Measurements from ENCODE around the gene ARSB.
"Not testable (repeated sequence)": the region's sequence is repeated elsewhere in the genome, so short reads cannot be mapped to it uniquely, and the experiment has no call there.

ARSB gene

GRCh38 chr5:78893940-78894677 lies 91.0 kb downstream of the ARSB start:
- in situ Hi-C loops (cut with MboI; ENCODE audit: low sequenced_read_pairs): no loop called here

GRCh38 chr5:78890667-78891379 lies 94.3 kb downstream of the ARSB start:
- no peaks in the 10 kb centered on the region for H3K36me3 ChIP-seq (replicated peaks)
- H3K4me3 ChIP-seq: no peak overlapping the region
- no peaks in the 10 kb centered on the region for H3K4me1 ChIP-seq
- H3K9me3 ChIP-seq: no peaks in the 10 kb centered on the region
- no peak for DNase-seq (ENCODE audit: low spot score in 2 of 2)
- no peaks in the 10 kb centered on the region for H3K27me3 ChIP-seq (ENCODE audit: low read depth)
- in situ Hi-C loops (cut with MboI; ENCODE audit: low sequenced_read_pairs): no loop called here

More at GRCh38 chr5:78893940-78894677, 91.0 kb downstream of the ARSB start:
- H3K9me3 ChIP-seq: no peaks in the 10 kb centered on the region
- H3K36me3 ChIP-seq (replicated peaks): no peaks in the 10 kb centered on the region
- no peaks in the 10 kb centered on the region for H3K27me3 ChIP-seq (ENCODE audit: low read depth)
- H3K4me1 ChIP-seq: no peaks in the 10 kb centered on the region
- no peak for DNase-seq (ENCODE audit: low spot score in 2 of 2)
- no peak overlapping the region for H3K4me3 ChIP-seq

GRCh38 chr5:78889369-78890140 lies 95.6 kb downstream of the ARSB start:
- H3K9me3 ChIP-seq: no peaks in the 10 kb centered on the region
- no peak overlapping the region for H3K4me3 ChIP-seq
- H3K4me1 ChIP-seq: no peaks in the 10 kb centered on the region
- H3K27me3 ChIP-seq (ENCODE audit: low read depth): no peaks in the 10 kb centered on the region
- no peak for DNase-seq (ENCODE audit: low spot score in 2 of 2)
- in situ Hi-C loops (cut with MboI; ENCODE audit: low sequenced_read_pairs): no loop called here
- no peaks in the 10 kb centered on the region for H3K36me3 ChIP-seq (replicated peaks)

- Histone ChIP-seq H3K27me3 (ENCODE audit: low read depth) (no peaks in the 10 kb centered on the region), H3K4me3 (no peak overlapping the region), H3K9me3 (no peaks in the 10 kb centered on the region), H3K4me1 (no peaks in the 10 kb centered on the region), H3K36me3 (replicated peaks) (no peaks in the 10 kb centered on the region)
- DNase-seq (ENCODE audit: low spot score in 2 of 2): no peak
- in situ Hi-C loops (cut with MboI; ENCODE audit: low sequenced_read_pairs): no loop called here
Measured at GRCh38 chr5:78888580-78889368, 96.3 kb downstream of the ARSB start.

- DNase-seq (ENCODE audit: low spot score in 2 of 2): no peak
Measured at GRCh38 chr5:78887384-78888118, 97.6 kb downstream of the ARSB start.

GRCh38 chr5:78886341-78887230 lies 98.5 kb downstream of the ARSB start:
- in situ Hi-C loops (cut with MboI; ENCODE audit: low sequenced_read_pairs): no loop called here
- peak in 1 of 2 experiments; percentile 12 for DNase-seq (ENCODE audit: low spot score in 2 of 2)

More at GRCh38 chr5:78887384-78888118, 97.6 kb downstream of the ARSB start:
- Histone ChIP-seq H3K9me3 (no peaks in the 10 kb centered on the region), H3K4me3 (no peak overlapping the region), H3K36me3 (replicated peaks) (no peaks in the 10 kb centered on the region), H3K4me1 (no peaks in the 10 kb centered on the region), H3K27me3 (ENCODE audit: low read depth) (no peaks in the 10 kb centered on the region)
- in situ Hi-C loops (cut with MboI; ENCODE audit: low sequenced_read_pairs): no loop called here

GRCh38 chr5:78881884-78882283 lies 103.2 kb downstream of the ARSB start:
- Histone ChIP-seq H3K27me3 (ENCODE audit: low read depth) (no peaks in the 10 kb centered on the region), H3K36me3 (replicated peaks) (no peaks in the 10 kb centered on the region), H3K4me3 (no peak overlapping the region), H3K4me1 (no peaks in the 10 kb centered on the region), H3K9me3 (no peaks in the 10 kb centered on the region)
- in situ Hi-C loops (cut with MboI; ENCODE audit: low sequenced_read_pairs): no loop called here
- no peak for DNase-seq (ENCODE audit: low spot score in 2 of 2)

More at GRCh38 chr5:78886341-78887230, 98.5 kb downstream of the ARSB start:
- Histone ChIP-seq H3K4me3 (no peak overlapping the region), H3K36me3 (replicated peaks) (no peaks in the 10 kb centered on the region), H3K4me1 (no peaks in the 10 kb centered on the region), H3K9me3 (no peaks in the 10 kb centered on the region), H3K27me3 (ENCODE audit: low read depth) (no peaks in the 10 kb centered on the region)

- no peaks in the 10 kb centered on the region for H3K9me3 ChIP-seq
Measured at GRCh38 chr5:78879516-78879915, 105.6 kb downstream of the ARSB start.

GRCh38 chr5:78866076-78866475 lies 119.0 kb downstream of the ARSB start:
- H3K27me3 ChIP-seq (ENCODE audit: low read depth); H3K4me1 ChIP-seq; H3K9me3 ChIP-seq; DNase-seq (ENCODE audit: low spot score in 2 of 2); in situ Hi-C loops (cut with MboI; ENCODE audit: low sequenced_read_pairs); H3K36me3 ChIP-seq (replicated peaks); H3K4me3 ChIP-seq: not testable (repeated sequence)

More at GRCh38 chr5:78879516-78879915, 105.6 kb downstream of the ARSB start:
- in situ Hi-C loops (cut with MboI; ENCODE audit: low sequenced_read_pairs): no loop called here
- Histone ChIP-seq H3K4me1 (no peaks in the 10 kb centered on the region), H3K27me3 (ENCODE audit: low read depth) (no peaks in the 10 kb centered on the region), H3K36me3 (replicated peaks) (no peaks in the 10 kb centered on the region), H3K4me3 (no peak overlapping the region)
- no peak for DNase-seq (ENCODE audit: low spot score in 2 of 2)

- Histone ChIP-seq H3K27me3 (ENCODE audit: low read depth) (no peaks in the 10 kb centered on the region), H3K4me1 (no peaks in the 10 kb centered on the region), H3K36me3 (replicated peaks) (no peaks in the 10 kb centered on the region), H3K4me3 (no peak overlapping the region), H3K9me3 (no peaks in the 10 kb centered on the region)
- DNase-seq (ENCODE audit: low spot score in 2 of 2): no peak
- in situ Hi-C loops (cut with MboI; ENCODE audit: low sequenced_read_pairs): no loop called here
Measured at GRCh38 chr5:78858364-78858763, 126.7 kb downstream of the ARSB start.

- Histone ChIP-seq H3K4me3 (no peak overlapping the region), H3K4me1 (no peaks in the 10 kb centered on the region), H3K9me3 (no peaks in the 10 kb centered on the region), H3K27me3 (ENCODE audit: low read depth) (no peaks in the 10 kb centered on the region), H3K36me3 (replicated peaks) (no peaks in the 10 kb centered on the region)
- in situ Hi-C loops (cut with MboI; ENCODE audit: low sequenced_read_pairs): no loop called here
- DNase-seq (ENCODE audit: low spot score in 2 of 2): no peak
Measured at GRCh38 chr5:78855026-78855425, 130.1 kb downstream of the ARSB start.

GRCh38 chr5:78851891-78852290 lies 133.2 kb downstream of the ARSB start:
- H3K27me3 ChIP-seq (ENCODE audit: low read depth); H3K9me3 ChIP-seq; DNase-seq (ENCODE audit: low spot score in 2 of 2); H3K4me1 ChIP-seq; H3K36me3 ChIP-seq (replicated peaks); H3K4me3 ChIP-seq; in situ Hi-C loops (cut with MboI; ENCODE audit: low sequenced_read_pairs): not testable (repeated sequence)

Data from HAP-1 (cell line).